NT2/D1 (cell line): ENCODE measurements around the gene CLMN.

ENCODE experiments used
- SUZ12 ChIP-seq: IDR thresholded peaks from 2 replicates; pipeline ENCODE4 v1.6.1; 2011; ENCODE audit not compliant: insufficient read length, insufficient read depth; ENCODE audit errors: extremely low read depth
- YY1 ChIP-seq: IDR thresholded peaks from 2 replicates; pipeline ENCODE4 v1.6.1; 2011; ENCODE audit not compliant: insufficient read length, insufficient read depth
- ZNF274 ChIP-seq: IDR thresholded peaks from 2 replicates; pipeline ENCODE4 v1.6.1; 2011; ENCODE audit warnings: mild to moderate bottlenecking, low read depth, low read length

DNA sequence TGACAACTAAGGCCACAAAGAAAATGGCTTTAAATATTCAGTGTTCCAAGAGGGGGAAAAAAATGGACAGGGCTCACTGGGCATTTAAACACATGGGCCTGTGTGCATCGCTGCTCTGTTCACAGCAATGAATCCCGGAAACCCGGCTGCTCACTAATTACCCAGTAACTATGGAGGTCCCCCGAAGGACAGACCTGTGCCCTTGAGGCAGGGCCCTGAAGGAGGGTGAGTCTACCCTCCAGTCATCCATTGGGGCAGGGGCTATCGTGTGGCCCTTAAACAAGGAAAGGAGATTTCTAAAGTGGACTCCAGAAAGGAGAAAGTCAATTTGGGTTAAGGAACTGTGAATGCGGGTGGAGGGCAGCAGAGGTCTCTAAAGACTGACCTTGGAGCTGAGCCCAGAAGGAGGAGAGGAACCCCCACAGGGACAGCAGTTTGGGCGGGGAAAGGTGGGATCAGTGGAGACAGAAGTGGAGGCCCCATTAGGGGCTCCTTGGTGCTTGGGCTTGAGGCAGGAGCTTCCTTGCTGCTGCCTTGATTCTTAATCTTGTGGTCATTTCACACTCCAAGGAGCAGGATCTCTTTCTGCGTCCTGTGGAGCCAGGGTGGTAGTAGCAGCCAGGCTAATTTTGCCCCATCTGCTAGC is 1.4 kb upstream of the CLMN start:
- TF ChIP-seq SUZ12 (no peak), YY1 (no peak), ZNF274 (no peak)
